ENCODE measurements around the gene CARMIL1.
"Not testable (repeated sequence)": the region's sequence is repeated elsewhere in the genome, so short reads cannot be mapped to it uniquely, and the experiment has no call there.

Gene CARMIL1

GRCh38 chr6:25414755-25415154, 135.6 kb downstream of the CARMIL1 start:
- DNase-seq: no peak

GRCh38 chr6:25415274-25415673, 136.1 kb downstream of the CARMIL1 start:
- no peak for DNase-seq

DNA sequence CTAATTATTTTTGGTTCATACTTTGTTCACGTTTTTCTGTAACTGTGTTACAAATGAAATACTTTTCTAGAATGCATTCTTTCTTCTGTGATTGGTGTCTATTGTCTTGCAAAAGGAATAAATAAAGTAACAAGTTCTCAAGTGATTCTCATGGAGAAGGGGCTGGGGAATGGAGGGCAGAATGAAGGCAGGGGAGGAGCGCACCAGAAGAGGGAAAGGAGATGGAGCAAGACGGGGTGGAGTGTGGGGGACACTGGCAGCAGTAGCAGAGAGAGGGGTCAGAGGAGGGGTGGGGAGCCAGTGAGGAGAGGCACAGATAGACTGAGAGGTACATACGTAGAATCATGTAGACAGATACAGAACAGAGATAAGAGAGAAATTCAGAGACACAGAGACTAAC, 136.5 kb downstream of the CARMIL1 start:
- no peak for DNase-seq

- no peak for DNase-seq
Measured at GRCh38 chr6:25417046-25417605, 138.0 kb downstream of the CARMIL1 start.

- DNase-seq: no peak
Measured at GRCh38 chr6:25418454-25419052, 139.4 kb downstream of the CARMIL1 start.

GRCh38 chr6:25419879-25420278, 140.7 kb downstream of the CARMIL1 start:
- DNase-seq: no peak

DNA sequence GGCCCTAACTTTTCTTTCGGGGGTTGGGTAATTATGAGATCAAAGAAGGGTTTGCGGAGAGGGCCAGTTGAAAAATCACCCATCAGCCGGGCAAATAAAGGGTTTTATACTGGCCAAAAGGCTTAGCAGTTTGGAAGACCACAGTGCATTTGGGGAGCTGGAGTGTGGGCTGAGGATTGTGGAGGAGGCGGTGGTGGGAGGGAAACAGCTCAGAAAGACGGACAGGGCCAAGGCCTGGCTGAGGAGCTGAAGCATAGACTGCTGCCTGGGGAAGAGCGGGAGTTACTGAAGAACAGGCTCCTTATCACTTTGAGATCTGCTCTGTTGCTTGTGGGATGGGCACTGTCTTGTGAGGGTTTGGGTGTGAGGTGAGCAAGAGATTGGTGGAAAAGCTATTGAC, 144.2 kb downstream of the CARMIL1 start:
- no peak for DNase-seq

GRCh38 chr6:25424303-25424702, 145.1 kb downstream of the CARMIL1 start:
- DNase-seq: no peak

- no peak for DNase-seq
Measured at GRCh38 chr6:25427549-25427948, 148.4 kb downstream of the CARMIL1 start.

- DNase-seq: no peak
Measured at GRCh38 chr6:25428758-25429317, 149.7 kb downstream of the CARMIL1 start.

- no peak for DNase-seq
Measured at GRCh38 chr6:25431306-25431974, 152.3 kb downstream of the CARMIL1 start.

DNA sequence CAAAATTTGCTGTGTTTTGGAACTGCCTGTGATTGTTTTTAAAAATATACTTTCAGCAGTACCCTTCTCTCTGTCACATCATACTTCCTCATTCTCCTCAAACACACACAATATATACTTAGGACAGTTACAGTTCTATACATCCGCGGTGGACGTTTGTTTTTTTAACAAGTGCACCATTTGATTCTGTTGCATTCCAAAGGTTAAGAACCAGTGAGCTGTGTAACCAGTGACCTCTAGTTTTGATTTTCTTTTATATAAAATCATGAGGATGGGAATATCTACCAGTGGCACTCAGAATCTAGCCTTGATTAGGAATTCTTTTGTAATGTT, 152.8 kb downstream of the CARMIL1 start:
- DNase-seq: no peak

- no peak for DNase-seq
Measured at GRCh38 chr6:25434921-25435320, 155.7 kb downstream of the CARMIL1 start.

GRCh38 chr6:25435416-25435985, 156.3 kb downstream of the CARMIL1 start:
- DNase-seq: no peak

- no peak for DNase-seq
Measured at GRCh38 chr6:25436760-25437159, 157.6 kb downstream of the CARMIL1 start.

DNA sequence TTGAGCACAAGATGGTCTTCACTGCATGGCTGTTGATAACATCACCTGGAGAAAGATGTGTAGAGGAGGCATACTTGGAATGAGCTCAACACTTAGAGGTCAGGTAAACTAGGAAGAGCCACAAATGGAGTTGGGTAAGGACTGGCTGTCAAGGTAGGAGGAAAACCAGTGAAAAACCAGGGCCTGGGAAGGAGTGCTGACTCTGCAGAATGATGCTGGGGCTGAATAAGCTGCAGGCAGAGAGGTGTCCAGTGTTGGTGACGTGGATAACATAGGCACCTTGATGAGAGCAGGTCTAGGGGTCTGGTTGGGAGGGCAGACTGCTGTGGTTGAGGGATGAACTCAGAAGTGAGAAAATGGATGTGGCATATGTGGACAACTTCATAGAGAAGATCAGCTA, 160.2 kb downstream of the CARMIL1 start:
- no peak for DNase-seq

DNA sequence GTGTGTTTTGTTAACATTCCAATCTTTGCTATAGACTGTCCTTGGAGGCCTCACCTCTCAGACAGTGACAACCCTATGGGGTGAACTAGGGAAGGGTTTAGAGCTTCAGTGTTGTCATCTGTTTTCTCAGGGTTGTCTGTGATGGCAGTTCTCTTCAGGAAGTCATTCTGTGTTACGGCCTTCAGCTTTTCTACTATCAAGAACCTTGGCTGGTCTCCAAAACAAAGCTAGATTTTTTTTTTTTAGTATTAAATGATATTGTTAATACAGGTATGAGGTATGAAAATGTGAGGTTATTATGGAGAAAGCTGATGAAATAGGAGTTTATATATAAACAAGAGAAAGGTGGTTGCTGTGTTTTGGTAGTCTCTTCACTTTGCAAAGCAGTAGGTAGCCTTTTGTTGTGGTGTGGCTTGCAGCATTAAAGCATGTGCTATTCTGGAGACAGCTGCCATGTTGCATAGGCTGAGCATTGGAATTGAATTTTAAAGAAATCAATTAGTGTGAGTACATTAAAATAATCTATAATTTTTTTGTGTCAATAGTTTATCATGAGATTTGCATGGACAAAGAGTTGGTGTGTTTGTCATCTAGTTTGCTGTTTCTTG, 162.6 kb downstream of the CARMIL1 start:
- DNase-seq: no peak

GRCh38 chr6:25442898-25443297, 163.7 kb downstream of the CARMIL1 start:
- no peak for DNase-seq

GRCh38 chr6:25444521-25444920, 165.3 kb downstream of the CARMIL1 start:
- not testable (repeated sequence) for DNase-seq

DNA sequence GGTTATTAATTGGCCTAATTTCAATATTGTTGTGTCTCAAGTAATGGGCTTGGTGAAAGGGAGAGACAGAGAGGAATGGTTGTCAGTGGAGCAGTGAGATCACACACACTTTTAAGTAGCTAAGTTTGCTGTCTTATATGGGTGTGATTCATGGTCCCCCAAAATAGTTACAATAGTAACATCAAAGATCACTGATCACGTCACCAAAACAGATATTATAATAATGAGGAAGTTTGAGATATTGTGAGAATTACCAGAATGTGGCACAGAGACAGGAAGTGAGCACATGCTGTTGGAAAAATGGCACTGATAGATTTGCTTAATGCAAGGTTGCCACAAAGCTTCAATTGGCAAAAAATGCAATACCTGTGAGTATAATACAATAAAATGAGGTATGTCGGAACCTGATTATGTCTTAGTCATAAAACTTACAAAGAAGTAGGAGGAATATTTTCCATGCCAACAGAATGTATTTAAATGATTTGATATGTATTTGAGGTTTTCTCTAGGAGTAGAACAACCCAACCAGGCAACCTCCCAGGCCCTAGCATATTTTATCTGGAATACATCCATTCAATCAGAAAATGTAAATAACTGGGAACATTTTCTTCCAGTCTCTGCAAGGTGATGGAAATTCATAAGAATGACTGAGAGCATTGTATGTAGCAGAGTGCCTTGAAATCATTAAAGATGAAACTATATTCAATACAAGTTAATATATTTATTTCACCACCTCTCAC, 167.8 kb downstream of the CARMIL1 start:
- DNase-seq: no peak

DNA sequence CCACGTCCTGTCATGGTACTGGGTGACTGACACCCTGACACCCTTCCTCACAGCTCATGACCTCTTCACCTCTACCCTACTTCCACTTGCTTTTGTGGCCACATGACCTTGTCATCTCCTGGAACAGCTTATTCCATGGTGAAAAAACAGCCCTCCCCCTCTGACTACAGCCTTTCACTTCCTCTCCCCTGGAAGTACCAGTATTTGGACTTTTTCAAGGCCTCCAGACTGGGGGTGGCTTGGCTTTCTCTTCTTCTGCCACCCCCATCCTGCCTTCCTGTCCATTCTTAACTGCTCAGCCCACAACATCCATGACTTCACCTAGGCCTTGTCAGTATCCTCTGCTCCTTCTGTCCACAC, 168.4 kb downstream of the CARMIL1 start:
- DNase-seq: no peak

GRCh38 chr6:25448965-25449538, 169.9 kb downstream of the CARMIL1 start:
- no peak for DNase-seq

DNA sequence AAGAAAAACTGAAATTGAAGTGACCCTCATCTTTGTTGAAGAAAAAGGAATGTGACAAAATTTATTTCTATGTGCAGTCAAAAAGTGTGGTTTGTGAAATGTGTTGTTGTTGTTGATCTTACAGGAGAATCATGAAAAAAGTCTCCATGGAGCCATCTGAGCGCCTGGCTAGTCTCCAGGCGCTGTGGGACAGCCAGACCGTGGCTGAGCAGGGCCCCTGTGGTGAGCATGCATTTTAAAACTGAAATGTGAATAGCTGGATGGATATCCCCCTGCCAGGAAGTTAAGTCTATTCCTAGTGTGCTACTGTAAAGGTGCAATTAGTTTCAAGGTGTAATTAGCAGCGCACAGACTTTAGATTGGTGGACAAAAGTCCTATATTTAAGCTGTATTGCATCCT, 170.6 kb downstream of the CARMIL1 start:
- no peak for DNase-seq

Data from stimulated activated CD4-positive, alpha-beta T cell treated with anti-CD3 and anti-CD28 coated beads, Interleukin-2, amount 100 ng/mL, for 24 hours (primary cell).